ENCODE data around the gene GIGYF2. TPM values are rescaled to one million over a fixed set of nuclear protein-coding genes. Genes with fewer than 3 reads are reported as not detected.

Gene GIGYF2
- total RNA-seq, 1 experiment from 2014 or later, result 55.3 TPM

DNA sequence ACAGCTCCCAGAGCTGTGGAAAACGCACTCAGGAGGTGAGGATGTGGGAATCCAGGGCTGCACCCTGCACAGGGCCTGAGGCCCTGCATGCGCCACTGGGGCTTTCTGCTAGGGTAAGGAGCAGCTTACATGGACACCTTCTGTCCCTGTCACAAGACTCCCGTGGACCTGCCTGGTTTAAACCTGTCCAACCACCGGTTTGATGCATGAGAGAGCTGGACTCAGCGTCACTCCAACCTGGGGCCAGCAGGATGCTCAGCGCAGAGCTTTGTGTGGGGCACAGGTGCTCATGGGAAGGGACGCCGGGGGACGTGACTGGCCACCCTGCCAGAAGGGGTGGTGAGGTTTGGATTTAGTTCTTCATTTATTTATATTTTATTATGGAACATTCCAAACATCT is 197.1 kb downstream of the GIGYF2 start:
- no CpG with 5 or more reads among the region's 9 CpGs for WGBS (ENCODE audit: extremely low coverage, insufficient read length, low lambda C conversion rate)

More for the DNA sequence above, 197.1 kb downstream of the GIGYF2 start:
- Histone ChIP-seq H3K9ac (ENCODE audit: extremely low read depth, insufficient read length, low read length) (no peak overlapping the region), H4K8ac (replicated peaks; ENCODE audit: insufficient read length, low read depth, low read length) (no peak overlapping the region), H3K9me3 (ENCODE audit: control insufficient read depth, low read depth, low read length) (no peaks in the 10 kb centered on the region), H3K79me2 (ENCODE audit: insufficient read depth, low read length) (no peaks in the 10 kb centered on the region), H4K20me1 (ENCODE audit: control insufficient read depth, insufficient read depth, insufficient read length) (no peaks in the 10 kb centered on the region), H3K23me2 (ENCODE audit: insufficient read length, low read depth, low read length, poor library complexity, severe bottlenecking) (no peaks in the 10 kb centered on the region), H3K4me2 (ENCODE audit: insufficient read depth, insufficient read length, low read length) (no peak overlapping the region), H2AFZ (ENCODE audit: low read length) (no peak overlapping the region), H2BK5ac (ENCODE audit: insufficient read length, low read length) (no peak overlapping the region), H3K27me3 (ENCODE audit: insufficient read depth, low read length) (no peaks in the 10 kb centered on the region), H3K79me1 (ENCODE audit: insufficient read depth, low read depth, low read length, poor library complexity, severe bottlenecking) (no peaks in the 10 kb centered on the region), H3K56ac (ENCODE audit: insufficient read length, low read depth, low read length) (no peak overlapping the region), H2BK20ac (ENCODE audit: low read depth, low read length, poor library complexity, severe bottlenecking) (no peak overlapping the region), H4K5ac (ENCODE audit: insufficient read length, low read depth, low read length) (no peak overlapping the region), H2BK15ac (ENCODE audit: low read depth, low read length) (no peak overlapping the region), H3K14ac (ENCODE audit: insufficient read depth, low read length) (no peak overlapping the region), H2AK5ac (ENCODE audit: insufficient read length, low read length) (no peak overlapping the region), H3K27ac (ENCODE audit: insufficient read length, low read depth, low read length) (no peak overlapping the region), H3K23ac (ENCODE audit: insufficient read length, low read depth, low read length) (no peak overlapping the region), H2BK12ac (ENCODE audit: insufficient read length, low read depth, low read length) (no peak overlapping the region), H3K18ac (ENCODE audit: insufficient read length, low read depth, low read length) (no peak overlapping the region), H4K91ac (ENCODE audit: insufficient read length, low read depth, low read length) (no peak overlapping the region), H3K4me1 (ENCODE audit: insufficient read depth, low read length) (no peaks in the 10 kb centered on the region; the same call in 1 of the 2 replicates), H2BK120ac (ENCODE audit: low read depth, low read length, poor library complexity, severe bottlenecking) (no peak overlapping the region), H3K4ac (ENCODE audit: low read depth, low read length) (no peak overlapping the region), H3T11ph (ENCODE audit: low read length) (no peak overlapping the region)
- Mint-ChIP-seq H3K27ac (no peak overlapping the region), H3K4me1 (peaks cover 14 to 16% of the 10 kb centered on the region in 2 experiments), H3K36me3 (ENCODE audit: insufficient read depth in 1 of 3, low read depth in 3 of 3) (no peaks in the 10 kb centered on the region; a peak in 1 of 7 replicates), H3K4me3 (no peak overlapping the region), H3K27me3 (ENCODE audit: low read depth) (peaks cover 48% of the 10 kb centered on the region), H3K9me3 (no peaks in the 10 kb centered on the region)
- TF ChIP-seq, protein P1, sequence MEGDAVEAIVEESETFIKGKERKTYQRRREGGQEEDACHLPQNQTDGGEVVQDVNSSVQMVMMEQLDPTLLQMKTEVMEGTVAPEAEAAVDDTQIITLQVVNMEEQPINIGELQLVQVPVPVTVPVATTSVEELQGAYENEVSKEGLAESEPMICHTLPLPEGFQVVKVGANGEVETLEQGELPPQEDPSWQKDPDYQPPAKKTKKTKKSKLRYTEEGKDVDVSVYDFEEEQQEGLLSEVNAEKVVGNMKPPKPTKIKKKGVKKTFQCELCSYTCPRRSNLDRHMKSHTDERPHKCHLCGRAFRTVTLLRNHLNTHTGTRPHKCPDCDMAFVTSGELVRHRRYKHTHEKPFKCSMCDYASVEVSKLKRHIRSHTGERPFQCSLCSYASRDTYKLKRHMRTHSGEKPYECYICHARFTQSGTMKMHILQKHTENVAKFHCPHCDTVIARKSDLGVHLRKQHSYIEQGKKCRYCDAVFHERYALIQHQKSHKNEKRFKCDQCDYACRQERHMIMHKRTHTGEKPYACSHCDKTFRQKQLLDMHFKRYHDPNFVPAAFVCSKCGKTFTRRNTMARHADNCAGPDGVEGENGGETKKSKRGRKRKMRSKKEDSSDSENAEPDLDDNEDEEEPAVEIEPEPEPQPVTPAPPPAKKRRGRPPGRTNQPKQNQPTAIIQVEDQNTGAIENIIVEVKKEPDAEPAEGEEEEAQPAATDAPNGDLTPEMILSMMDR (conservative IDR thresholded peaks at IDR 0.05), result no peak
- DNase-seq, result no peak

All from H9 (cell line).